ENCODE results near the gene OTC. TPM values are rescaled to one million over a fixed set of nuclear protein-coding genes. Genes with fewer than 3 reads are reported as not detected.
A peak's percentile ranks its signal among the peaks of the same experiment; 100 is the strongest.

Gene OTC
- total RNA-seq, 1 donor from 2014 or later = not detected

DNA sequence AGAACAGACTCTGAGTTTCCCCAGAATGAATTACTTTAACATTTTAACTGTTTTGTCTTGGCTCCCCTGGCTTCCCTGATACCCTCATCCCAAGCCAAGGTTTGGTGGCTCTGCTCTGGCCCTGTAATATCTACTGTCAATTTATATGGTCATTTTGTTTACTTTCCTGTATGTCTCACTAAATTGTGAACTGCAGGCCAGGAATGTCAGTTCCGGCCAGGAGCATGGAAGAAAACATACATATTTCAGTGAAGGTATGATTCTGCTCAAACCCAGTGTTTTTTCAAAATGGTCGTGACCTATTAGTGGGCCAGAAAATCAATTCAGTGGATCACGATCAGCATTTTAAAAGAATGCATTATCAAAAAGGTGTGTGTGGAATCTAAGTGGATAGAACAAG is 26.3 kb upstream of the OTC start:
- no peaks in the 10 kb centered on the region for H3K27me3 Mint-ChIP-seq (ENCODE audit: unreplicated experiment)
- peak overlapping the region; percentile 99 for H3K27ac Mint-ChIP-seq (ENCODE audit: unreplicated experiment)
- peak overlapping the region; percentile 90 for H3K4me3 Mint-ChIP-seq (ENCODE audit: unreplicated experiment)
- TF ChIP-seq, protein P1, sequence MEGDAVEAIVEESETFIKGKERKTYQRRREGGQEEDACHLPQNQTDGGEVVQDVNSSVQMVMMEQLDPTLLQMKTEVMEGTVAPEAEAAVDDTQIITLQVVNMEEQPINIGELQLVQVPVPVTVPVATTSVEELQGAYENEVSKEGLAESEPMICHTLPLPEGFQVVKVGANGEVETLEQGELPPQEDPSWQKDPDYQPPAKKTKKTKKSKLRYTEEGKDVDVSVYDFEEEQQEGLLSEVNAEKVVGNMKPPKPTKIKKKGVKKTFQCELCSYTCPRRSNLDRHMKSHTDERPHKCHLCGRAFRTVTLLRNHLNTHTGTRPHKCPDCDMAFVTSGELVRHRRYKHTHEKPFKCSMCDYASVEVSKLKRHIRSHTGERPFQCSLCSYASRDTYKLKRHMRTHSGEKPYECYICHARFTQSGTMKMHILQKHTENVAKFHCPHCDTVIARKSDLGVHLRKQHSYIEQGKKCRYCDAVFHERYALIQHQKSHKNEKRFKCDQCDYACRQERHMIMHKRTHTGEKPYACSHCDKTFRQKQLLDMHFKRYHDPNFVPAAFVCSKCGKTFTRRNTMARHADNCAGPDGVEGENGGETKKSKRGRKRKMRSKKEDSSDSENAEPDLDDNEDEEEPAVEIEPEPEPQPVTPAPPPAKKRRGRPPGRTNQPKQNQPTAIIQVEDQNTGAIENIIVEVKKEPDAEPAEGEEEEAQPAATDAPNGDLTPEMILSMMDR (IDR thresholded peaks at IDR 0.05) = no peak
- peaks cover 12% of the 10 kb centered on the region for H3K4me1 Mint-ChIP-seq (ENCODE audit: unreplicated experiment)
- DNase-seq (ENCODE audit: extremely low spot score, unreplicated experiment) = no peak
- no peaks in the 10 kb centered on the region for H3K9me3 Mint-ChIP-seq (ENCODE audit: unreplicated experiment)
- no peaks in the 10 kb centered on the region for H3K36me3 Mint-ChIP-seq (ENCODE audit: unreplicated experiment)

DNA sequence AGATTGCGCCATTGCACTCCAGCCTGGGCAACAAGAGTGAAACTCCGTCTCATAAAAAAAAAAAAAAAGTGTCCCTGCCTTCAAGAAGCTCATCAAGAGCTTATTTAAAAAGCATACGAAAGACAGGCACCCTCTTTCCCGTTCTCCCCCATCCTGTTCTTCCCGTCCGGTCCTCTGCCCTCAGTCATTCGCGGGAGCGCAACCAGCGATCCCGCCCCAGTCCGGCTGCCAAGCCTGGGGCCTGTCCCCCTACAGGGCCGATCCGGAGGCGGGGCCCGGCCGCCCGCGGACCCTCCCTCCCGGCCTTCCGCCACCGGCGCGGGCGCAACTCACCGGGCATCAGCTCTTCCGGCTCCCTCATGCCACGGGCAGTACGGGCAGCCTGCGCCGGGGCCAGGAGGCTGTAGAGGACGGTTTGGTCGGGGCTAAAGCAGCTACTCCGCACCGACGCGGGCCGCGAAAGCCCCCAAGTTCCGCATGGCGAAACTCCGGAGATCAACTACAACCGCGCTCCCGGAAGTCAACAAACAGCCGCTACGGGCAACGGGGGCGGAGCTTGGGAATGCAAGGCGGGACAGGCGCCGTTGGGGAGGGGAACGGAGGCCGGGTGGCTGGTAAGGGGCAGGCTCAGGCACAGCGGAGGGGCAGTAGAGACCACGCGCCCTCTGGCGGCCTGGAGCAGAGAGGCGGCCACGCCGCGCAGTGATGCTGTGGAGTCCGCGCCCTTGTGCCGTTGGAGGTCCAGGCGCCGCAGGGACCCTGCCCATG is 25.2 kb upstream of the OTC start, which contains the start of gene RPGR:
Gene RPGR (minus strand): TSS at position 503 of the 768 bp plus-strand sequence. CDS start 142 bp downstream, at position 361.
- peak within 1 kb of the TSS; percentile 99 for H3K27ac Mint-ChIP-seq (ENCODE audit: unreplicated experiment)
- peak within 1 kb of the TSS; percentile 90 for H3K4me3 Mint-ChIP-seq (ENCODE audit: unreplicated experiment)
- H3K9me3 Mint-ChIP-seq (ENCODE audit: unreplicated experiment) = no peaks in the 10 kb centered on the region
- peak; percentile 97 for DNase-seq (ENCODE audit: extremely low spot score, unreplicated experiment)
- TF ChIP-seq, protein P1 (IDR thresholded peaks at IDR 0.05) = peak; percentile 81
- peaks cover 12% of the 10 kb centered on the region for H3K4me1 Mint-ChIP-seq (ENCODE audit: unreplicated experiment)
- H3K36me3 Mint-ChIP-seq (ENCODE audit: unreplicated experiment) = no peaks in the 10 kb centered on the region
- no peaks in the 10 kb centered on the region for H3K27me3 Mint-ChIP-seq (ENCODE audit: unreplicated experiment)

- Mint-ChIP-seq H3K27me3 (ENCODE audit: unreplicated experiment) (no peaks in the 10 kb centered on the region), H3K9me3 (ENCODE audit: unreplicated experiment) (no peaks in the 10 kb centered on the region), H3K27ac (ENCODE audit: unreplicated experiment) (peak overlapping the region; percentile 99), H3K4me3 (ENCODE audit: unreplicated experiment) (peak overlapping the region; percentile 90), H3K4me1 (ENCODE audit: unreplicated experiment) (peaks cover 12% of the 10 kb centered on the region), H3K36me3 (ENCODE audit: unreplicated experiment) (no peaks in the 10 kb centered on the region)
- TF ChIP-seq, protein P1 (IDR thresholded peaks at IDR 0.05) = no peak
- DNase-seq (ENCODE audit: extremely low spot score, unreplicated experiment) = no peak
These were observed 24.7 kb upstream of the OTC start for GRCh38 chrX:38327775-38328081.

- H3K27me3 Mint-ChIP-seq (ENCODE audit: unreplicated experiment) = peaks cover 7% of the 10 kb centered on the region
- H3K4me3 Mint-ChIP-seq (ENCODE audit: unreplicated experiment) = no peak overlapping the region
- no peaks in the 10 kb centered on the region for H3K36me3 Mint-ChIP-seq (ENCODE audit: unreplicated experiment)
- no peak for DNase-seq (ENCODE audit: extremely low spot score, unreplicated experiment)
- H3K9me3 Mint-ChIP-seq (ENCODE audit: unreplicated experiment) = no peaks in the 10 kb centered on the region
- H3K27ac Mint-ChIP-seq (ENCODE audit: unreplicated experiment) = no peak overlapping the region
- H3K4me1 Mint-ChIP-seq (ENCODE audit: unreplicated experiment) = peaks cover 2% of the 10 kb centered on the region
- TF ChIP-seq, protein P1 (IDR thresholded peaks at IDR 0.05) = no peak
These were observed 19.9 kb upstream of the OTC start for GRCh38 chrX:38332505-38332904.

DNA sequence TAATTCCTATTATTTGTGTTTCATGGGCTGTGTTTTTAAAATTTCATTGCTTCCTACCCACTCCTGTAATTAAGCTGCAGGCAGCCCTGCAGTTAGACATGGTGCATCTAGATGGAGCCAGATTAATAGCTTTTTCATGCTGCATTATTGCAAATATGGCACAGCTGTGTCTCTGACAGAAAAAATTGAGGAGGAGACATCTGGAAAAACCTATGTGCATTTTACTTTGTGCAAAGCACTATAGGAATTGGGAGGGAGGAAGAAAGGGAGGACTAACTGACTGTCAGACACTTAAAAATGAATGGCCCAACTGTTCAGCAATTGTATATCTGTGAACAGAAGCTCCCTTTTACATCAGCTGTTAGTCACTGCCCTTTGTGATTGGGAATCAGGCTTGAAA is 17.0 kb upstream of the OTC start:
- Mint-ChIP-seq H3K4me3 (ENCODE audit: unreplicated experiment) (no peak overlapping the region), H3K4me1 (ENCODE audit: unreplicated experiment) (no peaks in the 10 kb centered on the region), H3K36me3 (ENCODE audit: unreplicated experiment) (no peaks in the 10 kb centered on the region), H3K9me3 (ENCODE audit: unreplicated experiment) (no peaks in the 10 kb centered on the region), H3K27ac (ENCODE audit: unreplicated experiment) (no peak overlapping the region), H3K27me3 (ENCODE audit: unreplicated experiment) (peaks cover 7% of the 10 kb centered on the region)
- TF ChIP-seq, protein P1 (IDR thresholded peaks at IDR 0.05) = no peak
- DNase-seq (ENCODE audit: extremely low spot score, unreplicated experiment) = no peak
